Measurements from ENCODE around the gene ZNF335.

The ZNF335 gene

DNA sequence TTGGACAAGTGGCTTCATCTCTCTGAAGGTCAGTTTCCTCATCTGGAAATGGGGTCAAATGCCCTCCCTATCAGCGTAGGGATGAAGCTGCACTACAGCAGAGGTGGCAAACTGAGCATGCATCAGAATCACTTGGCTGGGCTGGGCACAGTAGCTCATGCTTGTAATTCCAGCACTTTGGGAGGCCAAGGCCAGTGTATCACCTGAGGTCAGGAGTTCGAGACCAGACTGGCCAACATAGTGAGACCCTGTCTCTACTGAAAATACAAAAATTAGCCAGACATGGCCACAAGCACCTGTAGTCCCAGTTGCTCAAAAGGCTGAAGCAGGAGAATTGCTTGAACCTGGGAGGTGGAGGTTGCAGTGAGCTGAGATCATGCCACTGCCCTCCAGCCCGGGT is 30.0 kb upstream of the ZNF335 start:
- no peaks in the 10 kb centered on the region for H3K79me2 ChIP-seq (ENCODE audit: insufficient read depth, low read length)
- H2AFZ ChIP-seq (ENCODE audit: low read length), result no peak overlapping the region
- H3K9me2 ChIP-seq (replicated peaks; ENCODE audit: low read depth, low read length), result no peaks in the 10 kb centered on the region
- no peak overlapping the region for H3K9ac ChIP-seq (ENCODE audit: low read depth, low read length, poor library complexity, severe bottlenecking)
- no peak overlapping the region for H3K4me2 ChIP-seq (ENCODE audit: low read depth, low read length, poor library complexity, severe bottlenecking)
- peaks cover 67% of the 10 kb centered on the region for H3K4me1 ChIP-seq (ENCODE audit: insufficient read depth, low read length, poor library complexity, severe bottlenecking)
- no peaks in the 10 kb centered on the region for H3K27me3 ChIP-seq (ENCODE audit: insufficient read depth, low read length, poor library complexity, severe bottlenecking)
- TF ChIP-seq, protein P1, sequence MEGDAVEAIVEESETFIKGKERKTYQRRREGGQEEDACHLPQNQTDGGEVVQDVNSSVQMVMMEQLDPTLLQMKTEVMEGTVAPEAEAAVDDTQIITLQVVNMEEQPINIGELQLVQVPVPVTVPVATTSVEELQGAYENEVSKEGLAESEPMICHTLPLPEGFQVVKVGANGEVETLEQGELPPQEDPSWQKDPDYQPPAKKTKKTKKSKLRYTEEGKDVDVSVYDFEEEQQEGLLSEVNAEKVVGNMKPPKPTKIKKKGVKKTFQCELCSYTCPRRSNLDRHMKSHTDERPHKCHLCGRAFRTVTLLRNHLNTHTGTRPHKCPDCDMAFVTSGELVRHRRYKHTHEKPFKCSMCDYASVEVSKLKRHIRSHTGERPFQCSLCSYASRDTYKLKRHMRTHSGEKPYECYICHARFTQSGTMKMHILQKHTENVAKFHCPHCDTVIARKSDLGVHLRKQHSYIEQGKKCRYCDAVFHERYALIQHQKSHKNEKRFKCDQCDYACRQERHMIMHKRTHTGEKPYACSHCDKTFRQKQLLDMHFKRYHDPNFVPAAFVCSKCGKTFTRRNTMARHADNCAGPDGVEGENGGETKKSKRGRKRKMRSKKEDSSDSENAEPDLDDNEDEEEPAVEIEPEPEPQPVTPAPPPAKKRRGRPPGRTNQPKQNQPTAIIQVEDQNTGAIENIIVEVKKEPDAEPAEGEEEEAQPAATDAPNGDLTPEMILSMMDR (conservative IDR thresholded peaks at IDR 0.05; ENCODE audit: low read length), result no peak
- TF ChIP-seq EZH2phosphoT487 (IDR thresholded peaks at IDR 0.05; ENCODE audit: borderline replicate concordance), result no peak
- no peaks in the 10 kb centered on the region for H3K36me3 ChIP-seq (ENCODE audit: insufficient read depth, low read length)
- no peaks in the 10 kb centered on the region for H4K20me1 ChIP-seq (ENCODE audit: insufficient read depth, low read length, poor library complexity, severe bottlenecking)
- H3F3A ChIP-seq (ENCODE audit: low read depth), result 0 out of 2 replicates have a peak, but pooled peaks cover 6% of the 10 kb centered on the region
- H3K4me3 ChIP-seq (ENCODE audit: low read length, poor library complexity, severe bottlenecking), result no peak overlapping the region
- no peaks in the 10 kb centered on the region for H3K9me3 ChIP-seq (ENCODE audit: insufficient read depth, low read depth, low read length)

DNA sequence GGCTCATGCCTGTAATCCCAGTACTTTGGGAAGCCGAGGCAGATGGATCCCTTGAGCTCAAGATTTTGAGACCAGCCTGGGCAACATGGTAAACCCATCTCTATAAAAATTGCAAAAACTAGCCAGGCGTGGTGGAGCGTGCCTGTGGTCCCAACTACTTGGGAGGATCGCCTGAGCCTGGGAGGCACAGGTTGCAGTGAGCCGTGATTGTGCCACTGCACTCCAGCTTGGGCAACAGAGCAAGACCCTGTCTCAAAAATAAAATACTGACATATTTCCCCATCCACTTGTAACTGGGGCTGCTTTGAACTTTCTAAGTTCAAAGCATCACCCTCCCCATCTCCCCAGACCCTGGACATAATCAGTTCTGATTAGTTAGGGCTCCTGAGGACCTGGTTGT is 29.5 kb upstream of the ZNF335 start:
- no peak overlapping the region for H3K4me2 ChIP-seq (ENCODE audit: low read depth, low read length, poor library complexity, severe bottlenecking)
- H3K4me3 ChIP-seq (ENCODE audit: low read length, poor library complexity, severe bottlenecking), result no peak overlapping the region
- H3K4me1 ChIP-seq (ENCODE audit: insufficient read depth, low read length, poor library complexity, severe bottlenecking), result peaks cover 62% of the 10 kb centered on the region
- H3K9me3 ChIP-seq (ENCODE audit: insufficient read depth, low read depth, low read length), result no peaks in the 10 kb centered on the region
- no peak overlapping the region for H3K9ac ChIP-seq (ENCODE audit: low read depth, low read length, poor library complexity, severe bottlenecking)
- H3F3A ChIP-seq (ENCODE audit: low read depth), result 0 out of 2 replicates have a peak, but pooled peaks cover 6% of the 10 kb centered on the region
- H3K9me2 ChIP-seq (replicated peaks; ENCODE audit: low read depth, low read length), result no peaks in the 10 kb centered on the region
- no peaks in the 10 kb centered on the region for H3K36me3 ChIP-seq (ENCODE audit: insufficient read depth, low read length)
- H2AFZ ChIP-seq (ENCODE audit: low read length), result no peak overlapping the region
- no peaks in the 10 kb centered on the region for H3K79me2 ChIP-seq (ENCODE audit: insufficient read depth, low read length)
- no peaks in the 10 kb centered on the region for H3K27me3 ChIP-seq (ENCODE audit: insufficient read depth, low read length, poor library complexity, severe bottlenecking)
- no peaks in the 10 kb centered on the region for H4K20me1 ChIP-seq (ENCODE audit: insufficient read depth, low read length, poor library complexity, severe bottlenecking)
- TF ChIP-seq, protein P1 (conservative IDR thresholded peaks at IDR 0.05; ENCODE audit: low read length), result no peak
- no peak for TF ChIP-seq EZH2phosphoT487 (IDR thresholded peaks at IDR 0.05; ENCODE audit: borderline replicate concordance)

DNA sequence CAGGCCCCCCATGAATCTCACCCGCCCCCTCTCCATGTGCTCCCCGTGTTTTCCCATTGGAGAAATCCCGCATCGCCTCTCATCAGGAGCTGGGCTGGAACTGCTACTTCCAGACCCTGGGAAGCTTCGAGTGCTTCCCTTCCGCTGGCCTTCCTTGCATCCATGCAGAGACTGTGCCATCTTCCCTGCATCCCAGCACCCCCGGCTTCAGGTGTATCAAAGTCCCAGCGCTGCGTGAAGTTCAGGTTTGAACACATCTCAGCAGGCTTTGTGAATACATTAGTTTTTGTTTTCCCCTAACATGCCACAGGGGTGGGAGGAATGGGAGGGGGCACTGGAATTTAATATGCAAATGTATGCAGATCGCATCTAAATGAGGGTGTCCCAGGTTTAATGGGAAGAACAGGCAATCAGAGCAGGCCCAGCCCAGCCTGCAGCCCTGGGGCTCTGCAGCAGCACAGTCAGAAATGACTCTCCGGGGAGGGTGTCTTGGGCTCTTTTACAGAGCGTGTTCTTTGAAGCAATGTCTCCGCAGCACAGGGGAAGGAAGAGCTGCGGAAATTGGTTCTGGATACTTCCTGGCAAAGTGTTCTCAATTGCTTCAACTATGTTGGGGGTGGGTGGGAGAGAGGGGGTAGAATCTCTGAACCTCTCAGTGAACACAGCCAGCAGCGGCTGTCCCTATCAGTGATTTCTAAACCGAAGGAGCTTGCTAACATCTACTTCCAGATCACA is 28.4 kb upstream of the ZNF335 start:
- Histone ChIP-seq H3K9ac (ENCODE audit: low read depth, low read length, poor library complexity, severe bottlenecking) (no peak overlapping the region), H3K4me1 (ENCODE audit: insufficient read depth, low read length, poor library complexity, severe bottlenecking) (peaks cover 54% of the 10 kb centered on the region), H3K27me3 (ENCODE audit: insufficient read depth, low read length, poor library complexity, severe bottlenecking) (no peaks in the 10 kb centered on the region)

More for the DNA sequence above, 28.4 kb upstream of the ZNF335 start:
- no peaks in the 10 kb centered on the region for H4K20me1 ChIP-seq (ENCODE audit: insufficient read depth, low read length, poor library complexity, severe bottlenecking)
- H3K4me2 ChIP-seq (ENCODE audit: low read depth, low read length, poor library complexity, severe bottlenecking), result peak overlapping the region; percentile 26
- H3K36me3 ChIP-seq (ENCODE audit: insufficient read depth, low read length), result no peaks in the 10 kb centered on the region
- no peak overlapping the region for H3K4me3 ChIP-seq (ENCODE audit: low read length, poor library complexity, severe bottlenecking)
- H3K9me2 ChIP-seq (replicated peaks; ENCODE audit: low read depth, low read length), result no peaks in the 10 kb centered on the region
- H3K79me2 ChIP-seq (ENCODE audit: insufficient read depth, low read length), result no peaks in the 10 kb centered on the region
- TF ChIP-seq EZH2phosphoT487 (IDR thresholded peaks at IDR 0.05; ENCODE audit: borderline replicate concordance), result no peak
- TF ChIP-seq, protein P1 (conservative IDR thresholded peaks at IDR 0.05; ENCODE audit: low read length), result no peak
- no peaks in the 10 kb centered on the region for H3K9me3 ChIP-seq (ENCODE audit: insufficient read depth, low read depth, low read length)
- no peak overlapping the region for H2AFZ ChIP-seq (ENCODE audit: low read length)
- 0 out of 2 replicates have a peak, but pooled peaks cover 6% of the 10 kb centered on the region for H3F3A ChIP-seq (ENCODE audit: low read depth)

Data from Loucy (cell line).